ENCODE data around the gene PNMA6A. TPM values are rescaled to one million over a fixed set of nuclear protein-coding genes. Genes with fewer than 3 reads are reported as not detected.
"Not testable (repeated sequence)": the region's sequence is repeated elsewhere in the genome, so short reads cannot be mapped to it uniquely, and the experiment has no call there.

PNMA6A gene
- total RNA-seq, 2 experiments from 2014 or later: 2.2 to 9.8 TPM

DNA sequence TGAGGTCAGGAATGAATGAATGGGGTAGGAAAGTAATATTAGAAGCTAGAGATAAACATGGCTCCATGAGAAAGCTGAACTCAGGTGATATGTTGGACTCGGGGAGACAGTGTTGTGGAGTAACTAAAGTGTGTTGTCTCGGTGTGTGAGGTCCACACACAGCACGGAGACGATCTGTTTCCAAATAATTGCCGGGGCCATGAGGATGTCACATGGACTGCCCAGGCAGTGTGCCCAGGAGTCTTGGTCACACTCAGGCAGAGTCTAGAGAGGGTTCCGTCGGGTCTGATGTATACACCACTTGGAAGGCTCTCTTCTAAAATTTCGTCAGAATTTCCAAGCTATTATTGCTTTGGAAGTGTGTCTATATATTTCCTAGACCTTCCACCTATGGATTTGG, 48.0 kb downstream of the PNMA6A start:
- H3K4me2 ChIP-seq (ENCODE audit: low read length); H2AFZ ChIP-seq (ENCODE audit: low read length); H3K36me3 ChIP-seq (ENCODE audit: insufficient read depth, low read length); H4K20me1 ChIP-seq (ENCODE audit: insufficient read depth, low read length); DNase-seq (ENCODE audit: low spot score); BruUV-seq (replicated peaks); H3K9me2 ChIP-seq (ENCODE audit: insufficient read depth, low read length); H3K79me2 ChIP-seq (ENCODE audit: insufficient read depth, low read depth, low read length); H3K4me3 ChIP-seq (ENCODE audit: low read depth, low read length, poor library complexity, severe bottlenecking); H3K4me1 ChIP-seq (ENCODE audit: insufficient read depth, low read length, poor library complexity, severe bottlenecking); H3K27ac ChIP-seq (ENCODE audit: low read depth, low read length, poor library complexity, severe bottlenecking); CTCF ChIA-PET (ENCODE audit: unreplicated experiment); H3K9me3 ChIP-seq (ENCODE audit: low read length); POLR2A ChIA-PET; intact Hi-C loops (cut with micrococcal nuclease; ENCODE audit: unreplicated experiment): not testable (repeated sequence)

DNA sequence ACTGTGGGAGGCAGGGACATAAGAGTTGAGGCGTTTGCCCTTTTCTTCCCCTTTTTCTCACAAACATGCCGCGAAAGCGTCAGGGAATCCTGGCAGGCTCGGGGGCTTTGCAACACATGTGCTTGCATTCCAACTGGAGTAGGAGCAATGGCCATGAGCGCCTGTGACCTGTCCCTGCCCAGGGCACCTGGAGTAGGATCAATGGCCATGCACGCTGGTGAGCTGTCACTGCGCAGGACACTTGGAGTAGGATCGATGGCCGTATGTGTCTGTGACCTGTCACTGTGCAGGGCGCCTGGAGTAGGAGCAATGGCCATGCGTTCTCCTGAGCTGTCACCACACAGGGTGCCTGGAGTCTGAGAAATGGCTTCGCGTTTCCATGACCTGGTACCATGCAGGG, 51.2 kb downstream of the PNMA6A start:
- H3K36me3 ChIP-seq (ENCODE audit: insufficient read depth, low read length); POLR2A ChIA-PET; CTCF ChIA-PET (ENCODE audit: unreplicated experiment); H3K4me2 ChIP-seq (ENCODE audit: low read length); H3K4me1 ChIP-seq (ENCODE audit: insufficient read depth, low read length, poor library complexity, severe bottlenecking); H3K9me3 ChIP-seq (ENCODE audit: low read length); H4K20me1 ChIP-seq (ENCODE audit: insufficient read depth, low read length); H3K79me2 ChIP-seq (ENCODE audit: insufficient read depth, low read depth, low read length); intact Hi-C loops (cut with micrococcal nuclease; ENCODE audit: unreplicated experiment); H2AFZ ChIP-seq (ENCODE audit: low read length); BruUV-seq (replicated peaks); H3K4me3 ChIP-seq (ENCODE audit: low read depth, low read length, poor library complexity, severe bottlenecking); H3K9me2 ChIP-seq (ENCODE audit: insufficient read depth, low read length); DNase-seq (ENCODE audit: low spot score); H3K27ac ChIP-seq (ENCODE audit: low read depth, low read length, poor library complexity, severe bottlenecking): not testable (repeated sequence)

Small RNA genes lying within 50 kb of the gene (small RNA-seq; reads per million reads assigned to genes)
- gene AC243428.1: not detected

Other genes with a start within 250 kb of the PNMA6A start
- gene CETN2, start 241.7 kb upstream of the PNMA6A start, total RNA-seq (2014; rRNA removed; shearing (Covaris generic)): 9.4 and 12.3 TPM in 2 replicates
- gene CETN2, start 241.7 kb upstream of the PNMA6A start, total RNA-seq (2022): 13.9 and 15.6 TPM in 2 replicates
- gene NSDHL, start 241.4 kb upstream of the PNMA6A start, total RNA-seq (2014; rRNA removed; shearing (Covaris generic)): 11.1 and 13.7 TPM in 2 replicates
- 17.7 and 20.2 TPM in 2 replicates for gene NSDHL, start 241.4 kb upstream of the PNMA6A start, total RNA-seq (2022)
- gene ZNF185, start 174.4 kb upstream of the PNMA6A start, total RNA-seq (2014; rRNA removed; shearing (Covaris generic)): 0.73 and 1.4 TPM in 2 replicates
- 20.7 and 21.3 TPM in 2 replicates for gene ZNF185, start 174.4 kb upstream of the PNMA6A start, total RNA-seq (2022)
- gene PNMA5, start 78.3 kb upstream of the PNMA6A start, total RNA-seq (2014; rRNA removed; shearing (Covaris generic)): not detected in 2 replicates
- gene PNMA5, start 78.3 kb upstream of the PNMA6A start, total RNA-seq (2022): not detected in 2 replicates
- gene PNMA3, start 16.0 kb upstream of the PNMA6A start, total RNA-seq (2014; rRNA removed; shearing (Covaris generic)): not detected in 2 replicates
- not detected in 2 replicates for gene PNMA3, start 16.0 kb upstream of the PNMA6A start, total RNA-seq (2022)
- gene MAGEA1, start 106.8 kb downstream of the PNMA6A start, total RNA-seq (2014; rRNA removed; shearing (Covaris generic)): not detected in 2 replicates
- gene MAGEA1, start 106.8 kb downstream of the PNMA6A start, total RNA-seq (2022): not detected in 2 replicates
- gene PNMA6F, start 249.3 kb downstream of the PNMA6A start, total RNA-seq (2014; rRNA removed; shearing (Covaris generic)): not detected in 2 replicates
- gene PNMA6F, start 249.3 kb downstream of the PNMA6A start, total RNA-seq (2022): not detected in 2 replicates